Measurements from ENCODE around the gene GPAM.
"Not testable (repeated sequence)": the region's sequence is repeated elsewhere in the genome, so short reads cannot be mapped to it uniquely, and the experiment has no call there.

GPAM gene

GRCh38 chr10:112183329-112184051 lies at the start of gene GPAM:
TSS of gene GPAM (minus strand) at chr10:112183765. CDS start at chr10:112181784, 1,981 bp downstream.
- peak; percentile 66 to 83 for DNase-seq

GRCh38 chr10:112232670-112233069 lies 49.1 kb upstream of the GPAM start:
- no peak for DNase-seq

GRCh38 chr10:112231602-112232400 lies 48.2 kb upstream of the GPAM start:
- no peak for DNase-seq

GRCh38 chr10:112230325-112230988 lies 46.9 kb upstream of the GPAM start:
- DNase-seq, result no peak

GRCh38 chr10:112229901-112230300 lies 46.3 kb upstream of the GPAM start:
- no peak for DNase-seq

- no peak for DNase-seq
Observed at GRCh38 chr10:112229096-112229495, 45.5 kb upstream of the GPAM start.

GRCh38 chr10:112228366-112229088 lies 45.0 kb upstream of the GPAM start:
- DNase-seq, result not testable (repeated sequence)

GRCh38 chr10:112227331-112227987 lies 43.9 kb upstream of the GPAM start:
- DNase-seq, result no peak

- DNase-seq, result no peak
Observed at GRCh38 chr10:112226439-112227248, 43.1 kb upstream of the GPAM start.

- no peak for DNase-seq
Observed at GRCh38 chr10:112225771-112226438, 42.3 kb upstream of the GPAM start.

GRCh38 chr10:112224933-112225529 lies 41.5 kb upstream of the GPAM start:
- no peak for DNase-seq

- no peak for DNase-seq
Observed at GRCh38 chr10:112223725-112224124, 40.2 kb upstream of the GPAM start.

GRCh38 chr10:112222799-112223198 lies 39.2 kb upstream of the GPAM start:
- no peak for DNase-seq

GRCh38 chr10:112221545-112221944 lies 38.0 kb upstream of the GPAM start:
- no peak for DNase-seq

GRCh38 chr10:112218960-112219359 lies 35.4 kb upstream of the GPAM start:
- no peak for DNase-seq

GRCh38 chr10:112218036-112218390 lies 34.4 kb upstream of the GPAM start:
- no peak for DNase-seq

- no peak for DNase-seq
Observed at GRCh38 chr10:112217386-112218035, 33.9 kb upstream of the GPAM start.

GRCh38 chr10:112216966-112217365 lies 33.4 kb upstream of the GPAM start:
- no peak for DNase-seq

- no peak for DNase-seq
Observed at GRCh38 chr10:112216151-112216550, 32.6 kb upstream of the GPAM start.

- DNase-seq, result no peak
Observed at GRCh38 chr10:112215342-112215774, 31.8 kb upstream of the GPAM start.

All from NCI-H187 (cell line).